Mononuclear cell (primary cell): ENCODE measurements around the gene LETM1. TPM values are rescaled to one million over a fixed set of nuclear protein-coding genes. Genes with fewer than 3 reads are reported as not detected.

ENCODE experiments used
- H3K27me3 ChIP-seq: 2 replicates; pipeline ENCODE4 v1.6.0; 2011; ENCODE audit warnings: low read length, control low read depth; ENCODE audit not compliant: insufficient read depth
- H3K4me1 ChIP-seq: 2 replicates; pipeline ENCODE4 v1.5.1; 2011; ENCODE audit warnings: mild to moderate bottlenecking, low read length, control low read depth; ENCODE audit not compliant: insufficient read depth
- H3K4me3 ChIP-seq: 2 replicates; pipeline ENCODE4 v1.5.1; 2011; ENCODE audit warnings: mild to moderate bottlenecking, low read length, moderate library complexity
- H3K9me3 ChIP-seq: 2 replicates; pipeline ENCODE4 v1.5.1; 2011; ENCODE audit warnings: low read depth, mild to moderate bottlenecking, control low read depth, low read length
- total RNA-seq: library from RNA; depleted of rRNA; stranded (reverse); fragments of >200 nt; gene quantifications from one replicate; pipeline ENCODE4 v1.2.3, GENCODE V29; 2012

The LETM1 gene
- total RNA-seq, 1 donor: 16.0 TPM

DNA sequence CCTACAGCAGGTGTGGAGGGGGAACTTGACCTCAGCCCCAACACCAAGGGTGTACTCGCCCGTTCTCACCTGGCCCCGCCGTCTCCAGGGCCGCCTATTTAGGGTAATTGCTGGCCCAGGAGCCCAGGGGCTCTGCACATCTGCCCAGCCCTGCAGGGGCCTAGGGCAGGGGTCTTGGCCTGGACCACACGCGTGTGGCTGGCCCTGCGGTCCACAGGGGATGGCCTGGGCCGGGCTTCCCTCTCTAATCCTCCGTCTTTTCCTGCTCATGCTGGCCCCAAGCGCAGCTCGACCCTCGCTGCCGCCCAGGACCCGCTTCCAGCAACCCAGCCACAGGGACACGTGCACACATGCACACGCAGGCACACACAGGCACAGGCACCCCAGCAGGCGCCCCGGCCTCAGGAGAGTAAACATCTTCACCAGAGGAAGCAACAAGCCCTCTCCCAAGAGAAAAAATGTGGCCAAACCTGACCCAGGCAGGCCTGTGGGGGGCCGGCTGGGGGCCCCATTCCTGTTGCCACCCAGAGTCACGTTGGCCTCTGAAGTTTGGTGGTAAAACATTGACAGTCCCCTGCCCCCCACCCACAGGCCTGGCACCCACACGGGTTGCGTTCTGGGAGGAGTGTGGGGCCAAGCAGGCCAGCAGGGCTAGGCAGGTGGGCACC, 87.5 kb downstream of the LETM1 start:
- Histone ChIP-seq H3K4me3 (no peak overlapping the region), H3K27me3 (peaks cover 4% of the 10 kb centered on the region), H3K9me3 (no peaks in the 10 kb centered on the region), H3K4me1 (no peaks in the 10 kb centered on the region)

DNA sequence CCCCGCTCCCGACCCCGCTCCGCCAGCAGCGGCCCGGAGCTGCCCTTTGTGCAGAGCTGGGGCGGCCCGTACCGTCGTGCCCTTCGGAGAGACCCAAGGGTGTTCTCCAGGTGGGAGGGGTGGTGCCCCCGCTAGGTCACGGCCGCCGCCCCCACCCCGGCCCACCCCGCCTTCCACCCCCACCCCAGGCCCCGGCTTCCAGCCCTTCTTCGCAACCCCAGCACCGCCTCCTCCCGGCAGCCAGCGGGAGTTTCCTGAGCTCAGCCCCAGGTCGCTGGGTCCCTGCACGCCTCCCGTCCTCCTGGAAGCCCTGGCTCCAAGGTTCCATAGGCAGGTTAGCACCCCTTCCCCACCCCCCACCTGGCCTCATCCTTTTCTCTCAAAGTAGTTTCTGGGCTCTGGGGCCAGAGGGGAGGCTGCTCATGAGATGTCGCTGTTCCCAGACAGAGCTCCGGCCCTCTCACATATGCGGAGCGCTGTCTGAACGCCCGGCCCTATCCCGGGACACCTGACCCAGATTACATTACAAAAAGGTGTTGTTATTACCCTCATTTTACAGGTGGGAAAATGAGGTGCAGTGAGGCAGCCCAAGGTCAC, 88.1 kb downstream of the LETM1 start:
- H3K27me3 ChIP-seq: peaks cover 4% of the 10 kb centered on the region
- no peaks in the 10 kb centered on the region for H3K9me3 ChIP-seq
- no peaks in the 10 kb centered on the region for H3K4me1 ChIP-seq
- no peak overlapping the region for H3K4me3 ChIP-seq

DNA sequence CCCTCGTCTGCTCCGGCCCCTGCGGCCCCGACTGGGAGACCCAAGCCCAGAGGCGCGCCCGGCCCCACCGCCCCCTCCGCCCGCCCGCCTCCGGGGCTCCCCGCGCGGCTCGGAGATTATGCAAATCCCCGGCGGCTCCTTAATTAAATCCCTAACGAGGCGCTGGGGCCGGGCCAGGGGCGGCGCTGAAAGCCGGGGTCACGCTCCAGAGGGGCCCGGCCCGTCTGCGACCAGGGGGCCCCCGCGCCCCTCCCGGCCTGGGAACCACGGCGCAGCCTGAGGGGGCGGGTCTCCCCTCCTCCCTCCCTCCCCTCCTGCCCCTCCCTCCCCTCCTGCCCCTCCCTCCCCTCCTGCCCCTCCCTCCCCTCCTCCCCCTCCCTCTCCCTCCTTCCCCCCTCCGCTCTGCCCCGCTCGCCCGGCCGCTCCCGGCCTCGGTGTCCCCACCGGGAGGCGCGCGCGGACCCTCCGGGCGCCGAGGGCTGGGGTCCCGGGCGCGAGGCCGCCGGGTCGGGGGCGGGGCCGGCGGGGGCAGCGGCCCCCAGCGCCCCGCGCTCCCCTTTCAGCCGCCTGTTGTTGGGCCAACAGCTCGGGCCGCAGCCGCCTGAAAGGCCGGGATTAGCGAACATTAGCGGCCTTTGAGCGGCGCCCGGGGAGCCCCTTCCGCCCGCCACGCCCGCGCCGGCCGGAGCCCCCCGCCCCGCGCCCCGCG, 88.7 kb downstream of the LETM1 start:
- H3K4me1 ChIP-seq: no peaks in the 10 kb centered on the region
- H3K9me3 ChIP-seq: no peaks in the 10 kb centered on the region
- H3K27me3 ChIP-seq: peaks cover 4% of the 10 kb centered on the region
- H3K4me3 ChIP-seq: no peak overlapping the region

DNA sequence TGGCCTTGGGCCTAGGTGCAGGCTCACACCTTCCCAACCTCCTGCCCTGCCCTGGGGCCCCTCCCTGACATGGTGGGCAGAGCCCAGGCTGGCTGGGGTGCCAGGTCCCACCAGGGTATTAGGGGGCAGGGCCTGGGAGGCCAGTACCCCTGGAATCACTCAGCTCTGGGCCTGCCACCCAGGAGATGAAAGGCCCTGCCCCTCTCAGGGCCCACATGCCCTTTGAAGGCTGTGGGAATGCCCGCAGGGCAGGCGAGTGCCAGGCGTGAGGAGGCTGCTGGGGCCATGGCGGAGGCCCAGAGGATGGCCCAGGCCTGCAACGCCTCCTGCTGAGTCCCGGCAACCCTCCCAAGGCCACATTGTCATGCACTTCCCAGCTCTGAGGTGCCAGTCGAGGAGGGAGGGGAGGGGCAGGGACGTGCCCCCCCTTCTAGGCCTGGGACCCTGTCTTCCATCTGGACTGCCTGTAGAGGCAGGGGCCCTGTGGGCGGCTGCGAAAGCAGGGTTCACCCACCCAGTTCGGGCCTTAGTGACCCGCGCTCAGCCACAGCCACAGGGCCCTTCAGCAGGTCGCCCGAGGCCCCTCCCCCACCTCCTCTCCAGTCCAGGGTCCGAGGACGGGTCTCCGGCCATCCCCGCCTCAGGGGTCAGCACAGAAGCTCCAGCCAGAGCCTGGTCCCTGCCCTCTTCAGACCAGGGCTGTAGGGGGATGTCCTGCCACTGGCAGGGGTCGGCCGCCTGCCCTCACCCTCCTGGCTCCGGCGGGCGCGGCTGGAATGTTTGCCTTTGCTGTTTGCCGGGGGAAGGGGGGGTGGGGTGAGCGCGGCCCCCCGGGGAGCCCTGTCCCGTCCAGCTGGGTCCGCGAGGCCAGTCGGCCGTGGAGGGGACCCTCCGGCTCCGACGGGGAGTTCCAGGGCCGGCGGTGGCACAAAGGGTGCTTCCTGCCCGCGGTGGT, 89.6 kb downstream of the LETM1 start:
- H3K27me3 ChIP-seq: peaks cover 4% of the 10 kb centered on the region
- no peaks in the 10 kb centered on the region for H3K9me3 ChIP-seq
- H3K4me1 ChIP-seq: no peaks in the 10 kb centered on the region
- H3K4me3 ChIP-seq: no peak overlapping the region

DNA sequence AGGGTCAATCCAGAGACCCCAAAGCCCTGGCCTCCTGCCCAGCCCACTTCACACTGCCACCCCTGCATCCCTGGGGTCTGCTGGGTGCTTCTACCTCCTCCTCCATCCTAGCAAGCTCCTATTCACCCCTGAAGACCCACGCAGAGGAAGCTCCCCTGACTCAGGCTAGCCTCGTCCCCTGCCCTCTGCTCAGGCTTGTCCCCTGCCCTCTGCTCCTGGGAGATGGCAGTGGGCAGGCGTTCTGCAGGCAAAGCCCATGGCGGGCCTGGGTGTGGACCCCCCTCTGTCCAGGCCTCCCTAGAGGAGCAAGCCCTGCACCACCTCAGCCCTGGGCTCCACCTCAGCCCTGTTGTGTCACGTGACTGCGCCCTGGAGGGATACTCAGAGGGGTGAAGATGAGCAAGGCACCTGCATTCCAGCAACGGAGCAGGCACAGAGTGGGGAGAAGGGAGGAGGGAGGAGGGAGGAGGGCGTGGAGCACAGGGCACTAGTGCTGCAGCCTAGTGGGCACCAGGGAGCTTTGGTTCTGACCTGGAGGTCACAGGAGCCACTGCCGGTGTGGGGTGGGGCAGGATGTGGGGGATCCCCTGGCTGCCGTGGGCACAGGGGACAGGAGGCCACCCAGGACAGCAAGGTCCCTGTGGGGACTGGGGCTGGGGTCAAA, 90.4 kb downstream of the LETM1 start:
- Histone ChIP-seq H3K9me3 (no peaks in the 10 kb centered on the region), H3K27me3 (peaks cover 4% of the 10 kb centered on the region), H3K4me3 (no peak overlapping the region), H3K4me1 (no peaks in the 10 kb centered on the region)

DNA sequence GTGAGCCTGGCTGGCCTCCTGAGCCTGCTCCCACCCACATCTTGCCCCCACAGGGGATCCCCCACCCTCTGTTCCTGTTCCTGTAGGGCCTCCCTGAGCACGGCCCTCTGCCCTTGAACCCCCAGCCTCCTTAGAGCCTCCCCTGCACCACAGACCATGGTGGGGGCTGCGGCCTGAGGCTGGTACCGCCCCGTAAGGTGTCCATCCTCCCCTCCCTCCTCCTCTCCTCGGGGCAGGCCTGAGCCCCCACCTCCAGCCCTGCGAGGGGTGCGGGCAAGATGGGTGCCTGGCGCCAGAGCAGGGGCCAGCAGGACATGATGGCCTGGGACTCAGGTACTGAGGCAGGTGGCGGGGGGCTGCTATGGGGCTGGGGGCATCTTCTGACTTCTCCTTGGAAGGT, 91.3 kb downstream of the LETM1 start:
- Histone ChIP-seq H3K4me1 (no peaks in the 10 kb centered on the region), H3K27me3 (peaks cover 4% of the 10 kb centered on the region), H3K4me3 (no peak overlapping the region), H3K9me3 (no peaks in the 10 kb centered on the region)

DNA sequence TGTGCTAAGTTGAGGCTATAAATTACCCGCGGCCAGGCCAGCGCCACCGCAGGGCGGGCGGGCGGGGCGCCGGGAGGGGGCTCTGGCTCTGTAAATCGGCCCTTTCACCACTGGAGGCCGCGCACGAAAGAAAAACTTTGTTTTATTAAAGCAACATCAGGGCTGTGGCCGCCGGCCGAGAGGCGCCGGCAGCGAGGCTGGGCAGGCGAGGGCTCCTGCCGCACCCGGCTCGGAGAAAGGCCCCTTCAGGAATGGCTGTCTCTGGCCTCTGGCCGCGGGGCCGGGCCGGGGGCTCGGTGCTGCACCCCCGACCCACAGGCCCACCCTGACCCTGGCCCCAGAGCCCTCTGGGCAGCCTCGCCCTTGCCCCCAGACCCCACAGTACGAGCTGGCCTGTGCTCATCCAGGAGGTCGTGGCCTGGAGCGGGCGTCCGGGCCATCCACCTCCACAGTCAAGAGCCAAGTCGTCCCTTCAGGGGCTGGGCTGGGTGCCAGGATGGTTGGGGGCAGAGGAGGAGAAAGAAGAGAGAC, 92.3 kb downstream of the LETM1 start:
- Histone ChIP-seq H3K27me3 (peaks cover 4% of the 10 kb centered on the region), H3K9me3 (no peaks in the 10 kb centered on the region)

DNA sequence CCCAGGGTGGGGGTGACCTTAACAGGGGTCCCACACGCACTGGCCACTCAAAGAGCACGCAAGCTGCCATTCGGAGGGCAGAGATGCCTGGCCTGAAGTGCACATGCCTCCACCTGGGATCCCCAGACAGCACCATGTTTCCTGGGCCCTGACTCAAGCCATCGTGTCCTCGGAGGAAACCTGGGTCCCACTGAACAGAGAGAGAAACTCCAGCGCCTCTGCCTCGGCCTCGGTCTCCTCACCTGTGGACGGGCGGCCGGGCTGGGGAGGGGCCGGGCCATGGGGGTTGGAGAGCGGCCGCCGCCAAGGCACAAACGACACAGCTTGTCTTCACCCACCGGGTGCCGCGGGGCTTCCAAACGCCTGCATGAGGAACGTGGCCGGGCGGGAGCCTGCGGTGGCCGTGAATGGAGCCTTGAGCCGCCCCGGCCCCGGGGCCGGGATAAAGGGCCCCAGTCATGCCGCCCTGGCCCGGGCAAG, 92.8 kb downstream of the LETM1 start:
- Histone ChIP-seq H3K9me3 (no peaks in the 10 kb centered on the region), H3K27me3 (peaks cover under 1% of the 10 kb centered on the region), H3K4me3 (no peak overlapping the region), H3K4me1 (no peaks in the 10 kb centered on the region)

More for the DNA sequence above, 92.3 kb downstream of the LETM1 start:
- Histone ChIP-seq H3K4me3 (no peak overlapping the region), H3K4me1 (no peaks in the 10 kb centered on the region)

DNA sequence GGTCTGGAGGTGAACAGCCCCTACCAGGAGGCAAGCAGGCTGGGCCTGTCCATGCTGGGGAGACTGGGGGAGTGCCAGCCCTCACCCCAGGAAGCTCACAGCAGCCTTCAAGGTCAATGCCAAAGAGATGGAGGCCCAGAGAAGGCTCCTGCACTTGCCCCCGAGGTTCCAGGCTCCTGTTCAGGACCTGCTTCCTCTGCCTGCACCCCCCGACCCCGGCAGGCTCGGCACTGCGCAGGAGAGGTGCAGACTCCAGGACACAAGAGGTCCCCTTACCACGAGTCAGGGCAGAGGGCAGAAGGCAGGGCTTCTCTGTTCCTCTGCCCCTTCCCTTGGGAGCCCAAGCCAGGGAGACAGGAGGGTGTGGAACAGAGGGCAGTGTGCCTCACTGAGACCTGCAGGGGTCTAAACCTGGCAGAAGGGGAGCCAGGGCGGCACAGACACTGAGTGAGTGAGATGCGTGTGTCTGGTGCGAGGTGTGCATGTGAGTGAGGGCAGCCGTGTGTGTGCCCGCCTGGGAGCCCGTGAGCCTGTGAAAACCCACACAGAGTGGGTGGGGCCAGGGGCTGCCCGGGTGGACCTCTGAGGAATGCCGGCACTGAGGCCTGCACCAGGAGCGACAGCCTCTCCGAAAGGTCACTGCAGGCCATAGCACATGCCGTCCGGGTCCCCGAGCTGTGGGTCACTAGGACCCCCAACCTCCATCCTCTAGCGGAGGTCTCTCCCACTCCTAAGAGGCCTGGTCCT, 93.5 kb downstream of the LETM1 start:
- no peak overlapping the region for H3K4me3 ChIP-seq
- H3K4me1 ChIP-seq: no peaks in the 10 kb centered on the region
- H3K9me3 ChIP-seq: no peaks in the 10 kb centered on the region
- no peaks in the 10 kb centered on the region for H3K27me3 ChIP-seq

Other genes with a start within 250 kb of the LETM1 start
- gene FAM53A, start 171.8 kb downstream of the LETM1 start, total RNA-seq: 2.2 TPM
- 61.9 TPM for gene SLBP, start 143.8 kb downstream of the LETM1 start, total RNA-seq
- 12.1 TPM for gene TMEM129, start 134.8 kb downstream of the LETM1 start, total RNA-seq
- 27.0 TPM for gene TACC3, start 134.6 kb downstream of the LETM1 start, total RNA-seq
- under 0.01 TPM for gene FGFR3, start 62.9 kb downstream of the LETM1 start, total RNA-seq
- 45.3 TPM for gene NSD2, start 15.2 kb upstream of the LETM1 start, total RNA-seq
- 17.9 TPM for gene NELFA, start 152.8 kb upstream of the LETM1 start, total RNA-seq
- 0.10 TPM for gene NAT8L, start 203.2 kb upstream of the LETM1 start, total RNA-seq